Nucleus accumbens (tissue), 56 donors: ENCODE measurements around the gene MBOAT1.
"Not testable (repeated sequence)": the region's sequence is repeated elsewhere in the genome, so short reads cannot be mapped to it uniquely, and the experiment has no call there.

Experiments
- DNase-seq, 56 donors: peaks; one replicate each; lab custom pipeline; 2025; lab: John Stamatoyannopoulos, UW

MBOAT1 gene

DNA sequence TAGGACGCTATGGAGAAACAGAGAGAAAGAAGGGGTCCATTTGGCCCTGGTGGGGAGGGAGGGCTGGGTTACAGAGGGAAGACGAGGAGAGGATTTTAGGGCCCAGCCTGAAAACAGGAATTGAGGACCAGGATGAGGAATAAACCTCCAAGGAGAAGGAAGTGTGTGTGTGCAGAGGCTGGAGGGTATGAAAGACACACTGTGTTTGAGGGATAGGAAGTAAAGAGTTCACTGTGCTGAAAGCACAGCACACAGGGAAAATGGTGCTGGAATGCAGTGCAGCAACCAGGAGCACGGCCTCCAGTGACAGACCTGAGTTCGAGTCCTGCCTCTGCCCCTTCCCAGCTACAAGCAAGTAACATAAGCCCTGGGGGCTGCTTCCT, 7.8 kb downstream of the MBOAT1 start:
- DNase-seq, result no peak

DNA sequence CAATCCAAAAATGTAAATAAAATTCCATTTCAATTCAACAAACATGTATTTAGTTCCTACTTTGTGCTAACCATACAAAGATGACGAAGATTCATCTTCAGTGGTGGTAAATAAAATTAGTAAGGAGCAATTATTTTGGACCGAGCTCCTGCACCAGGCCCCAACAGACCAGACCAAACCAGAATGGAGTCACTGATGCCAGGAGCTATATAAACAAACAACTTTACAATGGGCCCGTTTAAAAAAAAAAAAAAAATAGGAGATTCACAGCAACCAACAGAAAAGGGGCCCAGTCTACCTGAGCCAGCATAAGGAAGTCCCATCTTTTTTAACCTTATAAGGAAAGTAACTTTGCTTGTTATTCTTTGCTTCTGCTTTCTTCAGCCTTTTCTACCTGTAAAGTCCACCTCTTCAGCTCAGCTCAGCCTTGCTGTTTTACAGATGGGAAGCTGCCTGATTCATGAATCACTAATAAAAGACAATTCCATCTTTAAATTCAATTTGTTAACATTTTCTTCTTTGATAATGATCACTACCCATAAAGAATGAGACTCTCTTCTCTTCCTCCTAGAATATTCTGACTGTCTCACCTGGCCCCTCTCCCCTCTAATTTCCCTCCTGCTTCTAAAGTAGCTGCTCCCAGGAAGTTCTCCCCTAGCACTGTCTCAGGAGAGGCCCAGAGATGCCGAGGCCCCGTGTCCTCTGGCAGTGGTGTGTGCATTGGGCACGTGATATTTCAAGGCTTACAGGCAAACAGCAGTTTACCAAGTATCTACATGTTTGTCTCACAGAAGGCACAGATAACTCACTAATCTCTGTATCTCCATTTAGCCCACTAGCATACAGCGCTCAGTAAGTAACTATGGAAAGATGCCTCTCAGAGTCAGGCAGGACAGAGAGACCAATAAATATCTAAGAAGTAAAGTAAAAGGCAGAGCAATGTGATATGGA, 8.4 kb downstream of the MBOAT1 start:
- no peak for DNase-seq

GRCh38 chr6:20202699-20203302, 9.5 kb downstream of the MBOAT1 start:
- DNase-seq, result no peak

GRCh38 chr6:20202324-20202658, 10.0 kb downstream of the MBOAT1 start:
- DNase-seq, result no peak

DNA sequence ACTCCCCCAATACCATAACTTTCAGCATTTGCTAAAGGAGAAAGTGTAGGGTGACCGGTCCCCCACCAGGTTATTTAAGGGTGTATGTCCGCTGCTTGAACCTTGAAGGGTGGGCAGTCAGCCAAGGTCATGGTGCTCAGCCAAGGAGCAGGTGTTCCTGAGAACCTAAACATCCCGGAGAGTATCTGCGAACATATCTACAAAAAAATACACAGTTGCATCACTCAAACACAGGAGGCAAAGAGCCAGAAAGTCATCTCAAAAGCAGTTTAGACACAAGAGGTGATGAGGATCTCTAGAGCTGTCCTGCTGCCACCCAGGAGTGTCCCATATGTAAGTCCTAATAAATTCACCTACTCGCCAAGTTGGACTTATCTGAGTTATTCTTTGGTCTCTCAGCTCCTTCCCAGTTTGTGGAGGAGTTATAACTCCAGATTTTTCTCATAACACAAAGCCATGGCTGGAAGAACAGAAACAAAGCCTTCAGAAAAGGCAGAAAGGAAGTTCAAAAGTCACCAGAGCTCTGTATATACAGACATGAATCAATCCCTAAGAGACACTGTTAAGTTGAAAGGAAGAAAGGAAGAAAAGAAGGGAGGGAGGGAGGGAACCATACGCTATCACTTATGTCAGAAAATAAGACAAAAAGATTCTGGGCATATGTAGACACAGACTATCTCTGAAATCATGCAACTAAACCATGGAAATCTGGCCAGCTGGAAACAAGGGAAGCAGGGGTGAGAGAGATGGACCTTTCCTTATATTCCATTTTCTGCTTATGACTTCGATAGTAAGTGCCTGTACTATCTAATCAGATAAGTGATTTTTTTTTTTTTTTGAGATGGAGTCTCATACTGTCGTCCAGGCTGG, 11.3 kb downstream of the MBOAT1 start:
- no peak for DNase-seq

DNA sequence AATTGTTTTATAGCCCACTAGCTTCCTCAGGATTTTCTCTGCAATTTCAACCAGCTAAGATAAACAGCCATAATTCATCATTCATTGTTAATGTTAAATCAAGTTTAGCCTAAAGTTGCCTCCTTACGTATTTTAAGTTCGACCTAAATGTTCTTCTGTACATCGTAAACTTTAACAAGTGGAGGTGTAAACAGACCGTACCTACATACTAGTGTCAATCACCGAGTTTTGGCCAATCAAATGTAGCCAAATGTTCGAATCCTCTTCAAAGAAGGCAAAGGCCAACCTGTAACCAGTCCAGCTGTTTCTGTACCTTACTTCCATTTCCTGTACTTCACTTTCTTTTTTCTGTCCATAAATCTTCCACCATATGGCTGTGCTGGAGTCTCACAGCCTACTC, 13.5 kb downstream of the MBOAT1 start:
- no peak for DNase-seq

DNA sequence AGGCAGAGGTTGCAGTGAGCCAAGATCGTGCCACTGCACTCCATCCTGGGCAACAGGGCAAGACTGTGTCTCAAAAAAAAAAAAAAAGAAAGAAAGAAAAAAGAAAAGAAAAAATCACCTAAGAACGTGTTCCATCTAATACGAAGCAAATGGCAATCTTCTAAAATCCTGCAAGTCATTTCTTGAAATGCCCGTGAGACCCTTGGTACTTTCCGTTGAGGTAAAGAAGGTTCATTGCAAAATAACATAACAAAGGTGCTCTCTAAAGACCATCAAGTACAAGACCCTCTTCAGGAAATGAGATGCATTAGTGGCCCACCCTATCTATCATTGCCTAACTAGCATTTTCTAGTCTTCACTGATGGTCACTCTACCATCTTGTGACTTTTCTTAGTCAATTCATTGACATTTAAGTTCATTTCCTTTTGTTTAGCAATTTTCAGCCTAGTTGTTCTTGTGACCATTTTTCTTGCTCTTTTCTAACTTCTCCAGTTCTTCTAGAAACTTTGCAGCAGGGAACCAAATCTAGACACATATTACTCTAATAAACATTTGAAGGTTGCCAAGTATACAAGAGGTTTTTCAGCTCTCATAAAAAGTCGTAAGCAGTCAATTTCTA, 14.0 kb downstream of the MBOAT1 start:
- no peak for DNase-seq

DNA sequence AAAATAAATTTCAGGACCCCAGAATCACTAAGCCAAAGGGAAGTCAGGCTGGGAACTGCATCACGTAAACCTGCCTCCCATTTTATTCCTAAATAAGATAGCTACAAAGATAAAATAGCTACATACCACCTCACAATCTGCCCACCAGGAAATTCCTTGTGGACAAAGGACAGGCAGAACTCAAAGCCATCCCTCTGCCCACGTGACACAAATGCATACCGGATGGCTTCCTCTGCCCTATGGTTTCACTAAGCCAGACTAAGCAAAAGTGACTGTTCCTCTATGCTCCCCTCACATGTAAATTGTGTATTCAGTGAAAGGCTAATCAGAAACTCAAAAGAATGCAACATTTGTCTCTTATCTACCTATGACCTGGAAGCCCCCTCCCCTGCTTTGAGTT, 15.0 kb downstream of the MBOAT1 start:
- no peak for DNase-seq

GRCh38 chr6:20192625-20193024, 19.6 kb downstream of the MBOAT1 start:
- no peak for DNase-seq

DNA sequence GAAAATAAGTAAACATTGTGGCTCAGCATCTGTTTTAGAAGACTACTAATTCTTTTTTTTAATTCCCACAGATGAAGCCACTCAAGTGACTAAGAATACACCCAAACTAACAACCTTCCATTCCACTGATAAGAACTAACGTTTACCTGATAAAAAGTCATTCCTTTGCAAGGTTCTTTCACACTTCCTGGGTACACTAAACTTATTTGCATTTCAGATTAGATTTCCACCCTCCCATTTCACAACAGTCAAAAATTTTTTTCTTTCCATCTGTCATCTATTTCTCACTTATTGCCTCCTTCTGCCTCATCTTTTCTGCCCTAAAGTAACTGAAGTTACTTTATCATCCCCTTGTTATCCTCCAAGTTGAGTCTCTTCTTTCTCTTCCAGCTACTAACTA, 20.3 kb downstream of the MBOAT1 start:
- DNase-seq, result no peak

DNA sequence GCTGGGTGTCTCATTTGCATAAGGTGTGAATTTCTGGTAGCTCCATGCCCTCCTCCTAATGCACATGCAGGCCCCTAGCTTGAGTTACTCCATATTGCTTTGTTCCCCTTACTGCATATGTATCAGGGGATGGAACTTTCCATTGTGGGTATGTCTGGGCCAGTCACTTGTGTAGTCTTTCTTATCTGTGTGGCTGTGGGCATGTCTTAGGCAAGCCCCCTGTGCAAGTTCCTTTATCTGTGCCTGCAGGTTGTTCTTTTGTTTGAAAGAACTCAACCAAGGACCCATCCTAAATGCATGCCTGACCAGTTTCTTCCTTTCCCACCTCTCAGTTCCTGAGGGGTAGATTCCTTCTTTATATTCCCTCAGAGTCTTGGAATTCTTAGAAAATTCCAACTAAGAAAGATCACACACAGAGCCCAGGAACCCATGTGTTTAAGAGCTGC, 23.6 kb downstream of the MBOAT1 start:
- no peak for DNase-seq

DNA sequence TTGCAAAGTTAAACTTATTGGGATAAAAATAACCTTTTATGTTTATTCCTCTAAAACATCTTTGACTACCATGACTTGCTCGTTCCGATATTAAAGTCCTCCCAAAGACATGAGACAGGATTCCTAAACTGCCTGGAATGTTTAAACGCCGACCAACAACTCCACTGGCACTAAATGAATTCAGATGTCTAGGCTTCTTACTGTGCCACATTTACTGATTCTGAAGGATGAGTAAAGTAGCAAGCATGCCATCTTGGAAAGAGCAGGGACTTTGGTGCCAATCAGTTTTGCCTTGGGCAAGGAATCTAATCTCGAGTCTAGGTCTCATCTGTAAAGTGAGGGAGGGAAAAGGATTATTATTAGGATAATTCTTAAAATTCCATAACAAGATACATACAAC, 25.3 kb downstream of the MBOAT1 start:
- no peak for DNase-seq

GRCh38 chr6:20183706-20184105, 28.6 kb downstream of the MBOAT1 start:
- DNase-seq, result no peak

GRCh38 chr6:20182926-20183521, 29.2 kb downstream of the MBOAT1 start:
- DNase-seq, result no peak

GRCh38 chr6:20182069-20182468, 30.2 kb downstream of the MBOAT1 start:
- DNase-seq, result no peak

GRCh38 chr6:20180935-20181334, 31.3 kb downstream of the MBOAT1 start:
- no peak for DNase-seq

- not testable (repeated sequence) for DNase-seq
These were observed 32.8 kb downstream of the MBOAT1 start for GRCh38 chr6:20179287-20180045.

DNA sequence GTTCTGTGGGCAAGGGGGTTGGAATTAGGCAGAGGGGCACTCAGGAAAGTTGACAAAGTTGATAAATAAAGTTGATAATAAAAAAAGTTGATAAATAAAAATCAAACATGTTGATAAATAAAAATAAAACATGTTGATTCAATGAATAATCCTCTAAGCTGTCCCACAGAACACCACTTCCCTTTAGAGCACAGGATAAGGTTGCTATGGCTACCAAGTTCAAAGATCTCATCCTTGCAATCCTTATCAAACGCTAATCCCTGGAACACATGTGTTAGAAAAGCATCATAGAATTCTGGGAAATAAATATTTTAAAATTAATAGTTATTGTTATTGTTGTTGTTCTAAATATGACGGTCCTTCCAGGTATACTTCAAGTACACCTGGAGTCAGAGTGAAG, 33.9 kb downstream of the MBOAT1 start:
- no peak for DNase-seq

DNA sequence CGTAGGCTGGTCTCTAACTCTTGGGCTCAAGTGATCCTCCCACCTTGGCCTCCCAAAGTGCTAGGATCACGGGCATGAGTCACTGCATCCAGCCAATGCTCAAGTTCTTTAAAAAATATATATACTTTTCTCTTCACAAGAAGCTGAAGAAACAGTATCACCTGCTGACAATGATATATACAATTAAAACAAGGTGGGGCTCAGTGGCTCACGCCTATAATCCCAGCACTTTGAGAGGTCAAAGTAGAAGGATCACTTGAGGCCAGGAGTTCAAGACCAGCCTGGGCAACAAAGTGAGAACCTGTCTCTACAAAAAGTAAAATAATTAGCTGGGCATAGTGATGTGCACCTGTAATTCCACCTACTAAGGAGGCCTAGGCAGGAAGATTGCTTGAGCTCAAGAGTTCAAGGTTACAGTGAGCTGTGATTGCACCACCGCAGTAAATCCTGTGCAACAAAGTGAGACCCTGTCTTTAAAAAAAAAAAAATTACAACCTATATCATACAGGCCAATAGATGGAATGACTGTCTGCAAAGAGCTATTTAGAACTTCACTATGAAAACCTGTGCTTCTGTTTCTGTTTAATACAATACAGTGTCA, 36.4 kb downstream of the MBOAT1 start:
- DNase-seq, result no peak
